MM.1S (cell line): ENCODE results near the gene CDIPT.
"Not testable (repeated sequence)": the region's sequence is repeated elsewhere in the genome, so short reads cannot be mapped to it uniquely, and the experiment has no call there.

Experiments used
- DNase-seq: peaks from one replicate; pipeline ENCODE4 v3.0.0-alpha.2; 2015
- H2AFZ ChIP-seq: fragments of 300-600 bp; sonication (generic); 2 replicates; pipeline ENCODE4 v1.6.0; 2016; ENCODE audit warnings: antibody characterized with exemption, low read length
- H3F3A ChIP-seq: fragments of 300-600 bp; sonication (generic); 2 replicates; pipeline ENCODE4 v1.6.1; 2016; ENCODE audit warnings: mild to moderate bottlenecking, antibody characterized with exemption, low read length, moderate library complexity, mixed read lengths; ENCODE audit not compliant: insufficient read depth
- H3K27ac ChIP-seq: fragments of 300-600 bp; sonication (generic); 2 replicates; pipeline ENCODE4 v1.5.1; 2016; ENCODE audit warnings: mild to moderate bottlenecking, low read length
- H3K27me3 ChIP-seq: fragments of 300-600 bp; sonication (generic); replicated peaks from 2 replicates; pipeline ENCODE4 v1.6.0; 2016; ENCODE audit warnings: low read length; ENCODE audit not compliant: insufficient read depth
- H3K36me3 ChIP-seq: fragments of 300-600 bp; sonication (generic); replicated peaks from 2 replicates; pipeline ENCODE4 v1.6.1; 2016; ENCODE audit warnings: mild to moderate bottlenecking, low read length, mixed read lengths; ENCODE audit not compliant: insufficient read depth
- H3K4me1 ChIP-seq: fragments of 300-600 bp; sonication (generic); 2 replicates; pipeline ENCODE4 v1.6.1; 2016; ENCODE audit warnings: low read length, mixed read lengths
- H3K4me2 ChIP-seq: fragments of 300-600 bp; sonication (generic); 2 replicates; pipeline ENCODE4 v1.6.0; 2016; ENCODE audit warnings: low read depth, low read length
- H3K4me3 ChIP-seq: fragments of 300-600 bp; sonication (generic); 2 replicates; pipeline ENCODE4 v1.5.1; 2016; ENCODE audit warnings: low read length, mixed read lengths
- H3K79me2 ChIP-seq: fragments of 300-600 bp; sonication (generic); 2 replicates; pipeline ENCODE4 v1.6.1; 2016; ENCODE audit warnings: mixed run types, low read length, mixed read lengths
- H3K9ac ChIP-seq: fragments of 300-600 bp; sonication (generic); 2 replicates; pipeline ENCODE4 v1.6.1; 2016; ENCODE audit warnings: low read length, mixed read lengths
- H3K9me2 ChIP-seq: fragments of 300-600 bp; sonication (generic); replicated peaks from 2 replicates; pipeline ENCODE4 v1.6.1; 2016; ENCODE audit warnings: mild to moderate bottlenecking, low read length, mixed read lengths; ENCODE audit not compliant: insufficient read depth
- H3K9me3 ChIP-seq: fragments of 300-600 bp; sonication (generic); replicated peaks from 2 replicates; pipeline ENCODE4 v1.6.1; 2016; ENCODE audit warnings: mild to moderate bottlenecking, low read length, mixed read lengths; ENCODE audit not compliant: insufficient read depth
- H4K20me1 ChIP-seq: fragments of 300-600 bp; sonication (generic); 2 replicates; pipeline ENCODE4 v1.6.1; 2016; ENCODE audit warnings: mild to moderate bottlenecking, low read length, moderate library complexity, mixed read lengths; ENCODE audit not compliant: insufficient read depth
- EZH2 ChIP-seq: fragments of 300-600 bp; sonication (generic); optimal IDR thresholded peaks from 2 replicates; pipeline ENCODE3; 2017; ENCODE audit warnings: low read depth, mild to moderate bottlenecking, antibody characterized with exemption, low read length, mixed read lengths
- EZH2phosphoT487 ChIP-seq: fragments of 300-600 bp; sonication (generic); IDR thresholded peaks from 2 replicates; pipeline ENCODE4 v1.6.1; 2018; ENCODE audit warnings: antibody characterized with exemption, low read length
- TF ChIP-seq, protein P1 (sequence below): fragments of 300-600 bp; sonication (generic); IDR thresholded peaks from 2 replicates; pipeline ENCODE4 v1.5.1; 2016; ENCODE audit warnings: antibody characterized with exemption, low read length, mixed read lengths

Gene CDIPT

DNA sequence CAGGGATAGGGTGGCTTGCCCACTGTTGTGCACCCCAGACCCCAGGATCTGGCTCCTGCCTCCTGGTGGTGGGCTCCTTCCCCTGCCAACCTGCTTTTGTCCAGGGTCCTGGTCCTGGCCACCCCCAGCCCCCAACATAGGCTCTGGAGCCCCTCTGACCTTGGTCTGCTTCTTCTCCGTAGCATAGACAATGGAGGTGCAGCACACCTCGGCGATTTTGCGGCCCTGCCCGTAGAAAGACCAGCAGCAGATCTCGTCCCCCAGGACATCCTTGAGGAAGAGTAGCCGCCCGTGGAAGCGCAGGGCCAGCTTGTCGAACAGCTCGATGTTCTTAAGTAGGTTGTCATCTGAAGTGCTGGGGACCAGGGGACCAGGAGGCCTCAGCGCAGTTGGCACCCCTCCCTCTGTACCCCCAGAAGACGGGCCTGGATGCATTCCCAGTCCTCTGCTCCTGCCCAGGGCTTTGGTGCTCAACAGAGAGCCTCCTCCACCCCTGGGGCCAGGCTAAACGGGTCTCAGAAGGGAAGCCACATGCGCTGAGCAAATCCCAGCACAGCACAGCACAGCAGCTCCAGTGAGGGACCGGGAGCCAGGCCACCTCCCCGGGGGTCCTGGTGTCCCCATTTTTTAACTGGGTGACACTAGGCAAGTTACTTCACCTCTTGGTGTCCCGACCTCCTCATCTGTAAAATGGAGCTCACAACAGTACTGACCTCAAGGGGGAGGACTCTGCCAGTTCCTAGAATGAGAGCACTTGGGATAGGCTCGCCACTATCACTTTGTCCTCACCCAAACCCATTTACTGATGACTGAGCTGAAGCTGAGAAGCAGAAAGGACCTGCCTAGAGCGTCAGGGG is 48.0 kb upstream of the CDIPT start:
- Histone ChIP-seq H3K27ac (no peak overlapping the region), H3K36me3 (no peaks in the 10 kb centered on the region), H3K79me2 (no peaks in the 10 kb centered on the region)

GRCh38 chr16:29909851-29910250 is 46.8 kb upstream of the CDIPT start:
- not testable (repeated sequence) for H3K4me3 ChIP-seq, H3K79me2 ChIP-seq, DNase-seq, H3K27me3 ChIP-seq, H3K36me3 ChIP-seq, H2AFZ ChIP-seq, H3K9me2 ChIP-seq, H3K27ac ChIP-seq, H4K20me1 ChIP-seq, H3K4me2 ChIP-seq, H3K9ac ChIP-seq, H3K4me1 ChIP-seq, H3F3A ChIP-seq, H3K9me3 ChIP-seq

More for the DNA sequence above, 48.0 kb upstream of the CDIPT start:
- no peaks in the 10 kb centered on the region for H3K9me2 ChIP-seq
- H3K4me2 ChIP-seq, result no peak overlapping the region
- TF ChIP-seq, protein P1, sequence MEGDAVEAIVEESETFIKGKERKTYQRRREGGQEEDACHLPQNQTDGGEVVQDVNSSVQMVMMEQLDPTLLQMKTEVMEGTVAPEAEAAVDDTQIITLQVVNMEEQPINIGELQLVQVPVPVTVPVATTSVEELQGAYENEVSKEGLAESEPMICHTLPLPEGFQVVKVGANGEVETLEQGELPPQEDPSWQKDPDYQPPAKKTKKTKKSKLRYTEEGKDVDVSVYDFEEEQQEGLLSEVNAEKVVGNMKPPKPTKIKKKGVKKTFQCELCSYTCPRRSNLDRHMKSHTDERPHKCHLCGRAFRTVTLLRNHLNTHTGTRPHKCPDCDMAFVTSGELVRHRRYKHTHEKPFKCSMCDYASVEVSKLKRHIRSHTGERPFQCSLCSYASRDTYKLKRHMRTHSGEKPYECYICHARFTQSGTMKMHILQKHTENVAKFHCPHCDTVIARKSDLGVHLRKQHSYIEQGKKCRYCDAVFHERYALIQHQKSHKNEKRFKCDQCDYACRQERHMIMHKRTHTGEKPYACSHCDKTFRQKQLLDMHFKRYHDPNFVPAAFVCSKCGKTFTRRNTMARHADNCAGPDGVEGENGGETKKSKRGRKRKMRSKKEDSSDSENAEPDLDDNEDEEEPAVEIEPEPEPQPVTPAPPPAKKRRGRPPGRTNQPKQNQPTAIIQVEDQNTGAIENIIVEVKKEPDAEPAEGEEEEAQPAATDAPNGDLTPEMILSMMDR, result no peak
- TF ChIP-seq EZH2phosphoT487 (no peak), EZH2 (no peak)
- no peaks in the 10 kb centered on the region for H3K4me1 ChIP-seq
- no peaks in the 10 kb centered on the region for H3F3A ChIP-seq
- no peak for DNase-seq
- H3K4me3 ChIP-seq, result no peak overlapping the region
- H4K20me1 ChIP-seq, result no peaks in the 10 kb centered on the region
- no peaks in the 10 kb centered on the region for H3K9me3 ChIP-seq
- H3K9ac ChIP-seq, result no peak overlapping the region
- no peaks in the 10 kb centered on the region for H3K27me3 ChIP-seq
- no peak overlapping the region for H2AFZ ChIP-seq

DNA sequence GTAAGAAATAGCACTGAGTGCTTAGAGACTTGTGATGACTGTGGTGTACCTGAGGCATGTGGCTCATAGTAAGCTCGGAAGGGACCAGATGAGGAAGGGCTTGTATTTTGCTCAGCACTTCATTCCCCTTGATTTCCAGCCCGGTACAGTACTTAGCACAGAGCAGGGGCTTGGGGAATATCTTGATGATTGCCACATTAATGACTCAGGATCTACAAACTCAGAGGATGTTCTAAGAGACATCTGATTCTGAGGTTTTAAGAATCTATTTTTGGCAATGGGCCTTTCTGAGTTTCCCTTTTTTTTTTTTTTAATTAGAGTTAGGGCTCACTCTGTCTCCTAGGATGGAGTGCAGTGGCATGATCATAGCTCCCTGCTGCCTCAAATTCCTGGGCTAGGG is 46.4 kb upstream of the CDIPT start:
- H3F3A ChIP-seq, result no peaks in the 10 kb centered on the region
- TF ChIP-seq, protein P1, result no peak
- TF ChIP-seq EZH2phosphoT487 (no peak), EZH2 (no peak)
- no peaks in the 10 kb centered on the region for H3K9me3 ChIP-seq
- H3K4me1 ChIP-seq, result no peaks in the 10 kb centered on the region
- no peaks in the 10 kb centered on the region for H3K36me3 ChIP-seq
- no peaks in the 10 kb centered on the region for H4K20me1 ChIP-seq
- no peak overlapping the region for H3K4me3 ChIP-seq
- H3K4me2 ChIP-seq, result no peak overlapping the region
- no peak for DNase-seq
- no peak overlapping the region for H3K27ac ChIP-seq
- H3K9ac ChIP-seq, result no peak overlapping the region
- no peaks in the 10 kb centered on the region for H3K9me2 ChIP-seq
- no peaks in the 10 kb centered on the region for H3K79me2 ChIP-seq
- H2AFZ ChIP-seq, result no peak overlapping the region
- H3K27me3 ChIP-seq, result no peaks in the 10 kb centered on the region

- H2AFZ ChIP-seq, result no peak overlapping the region
- H3K4me2 ChIP-seq, result no peak overlapping the region
- H3K9me2 ChIP-seq, result no peaks in the 10 kb centered on the region
Observed at GRCh38 chr16:29908719-29909220, 45.7 kb upstream of the CDIPT start.

More at GRCh38 chr16:29908719-29909220, 45.7 kb upstream of the CDIPT start:
- H4K20me1 ChIP-seq, result no peaks in the 10 kb centered on the region
- no peak overlapping the region for H3K4me3 ChIP-seq
- no peaks in the 10 kb centered on the region for H3K4me1 ChIP-seq
- no peaks in the 10 kb centered on the region for H3K9me3 ChIP-seq
- TF ChIP-seq, protein P1, result no peak
- TF ChIP-seq EZH2phosphoT487, result no peak
- no peak for TF ChIP-seq EZH2
- H3K9ac ChIP-seq, result no peak overlapping the region
- no peaks in the 10 kb centered on the region for H3K36me3 ChIP-seq
- peaks cover under 1% of the 10 kb centered on the region; the same call in 1 of the 2 replicates for H3K27me3 ChIP-seq
- no peaks in the 10 kb centered on the region for H3F3A ChIP-seq
- no peak overlapping the region for H3K27ac ChIP-seq
- no peak for DNase-seq
- H3K79me2 ChIP-seq, result no peaks in the 10 kb centered on the region
